Epithelial cell of prostate (primary cell): ENCODE data around the gene CR1.
"Not testable (repeated sequence)": the region's sequence is repeated elsewhere in the genome, so short reads cannot be mapped to it uniquely, and the experiment has no call there.

Experiments
- DNase-seq: peaks from one replicate; pipeline ENCODE4 v3.0.0-alpha.2; 2011; ENCODE audit warnings: low read depth, low spot score
- H3K27ac ChIP-seq: fragments of 450-650 bp; 2 replicates; pipeline ENCODE4 v1.5.1; 2017; ENCODE audit warnings: mild to moderate bottlenecking

CR1 gene

DNA sequence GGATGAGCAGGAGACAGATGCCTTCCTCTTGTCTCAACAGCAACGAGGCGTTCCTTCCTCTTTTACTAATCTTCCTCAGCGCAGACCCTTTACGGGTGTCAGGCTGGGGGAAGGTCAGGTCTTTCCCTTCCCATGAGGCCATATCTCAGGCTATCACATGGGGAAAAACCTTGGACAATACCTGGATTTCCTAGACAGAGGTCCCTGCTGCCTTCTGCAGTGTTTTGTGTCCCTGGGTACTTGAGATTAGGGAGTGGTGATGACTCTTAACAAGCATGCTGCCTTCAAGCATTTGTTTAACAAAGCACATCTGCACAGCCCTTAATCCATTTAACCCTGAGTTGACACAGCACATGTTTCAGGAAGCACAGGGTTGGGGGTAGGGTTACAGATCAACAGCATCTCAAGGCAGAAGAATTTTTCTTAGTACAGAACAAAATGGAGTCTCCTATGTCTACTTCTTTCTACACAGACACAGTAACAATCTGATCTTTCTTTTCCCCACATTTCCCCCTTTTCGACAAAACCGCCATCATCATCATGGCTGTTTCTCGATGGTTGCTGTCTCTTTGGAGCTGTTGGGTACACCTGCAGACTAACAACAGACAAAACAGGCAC is 139.7 kb downstream of the CR1 start:
- not testable (repeated sequence) for DNase-seq, H3K27ac ChIP-seq

DNA sequence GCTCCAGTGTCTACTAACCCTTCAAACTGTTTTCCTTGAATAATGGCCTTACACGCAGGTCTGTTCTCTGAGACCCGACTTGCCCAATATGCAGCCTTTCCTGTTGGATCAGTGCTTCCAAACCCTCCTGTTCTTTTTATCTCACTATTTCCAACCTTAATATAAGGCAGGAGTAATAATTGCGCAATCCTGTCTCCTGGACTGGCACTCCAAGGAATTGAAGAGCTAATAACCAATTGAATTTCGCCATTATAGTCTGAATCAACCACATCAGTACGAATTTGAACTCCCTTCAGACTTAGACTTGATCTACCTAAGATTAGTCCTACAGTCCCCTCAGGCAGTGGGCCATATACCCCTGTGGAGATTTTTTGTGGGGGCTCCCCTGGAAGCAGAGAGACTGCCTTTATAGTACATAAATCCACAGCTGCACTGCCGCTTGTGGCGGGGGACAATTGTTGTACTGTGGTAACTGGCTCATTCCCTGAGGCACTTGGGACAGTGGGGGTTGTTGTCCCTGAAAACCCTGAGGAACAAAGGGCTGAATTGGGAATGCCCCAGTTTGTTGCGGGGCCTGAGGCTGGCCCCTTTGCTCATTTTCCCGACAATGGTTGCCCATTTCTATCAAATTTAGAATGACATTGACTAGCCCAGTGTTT is 142.7 kb downstream of the CR1 start:
- DNase-seq, H3K27ac ChIP-seq: not testable (repeated sequence)

DNA sequence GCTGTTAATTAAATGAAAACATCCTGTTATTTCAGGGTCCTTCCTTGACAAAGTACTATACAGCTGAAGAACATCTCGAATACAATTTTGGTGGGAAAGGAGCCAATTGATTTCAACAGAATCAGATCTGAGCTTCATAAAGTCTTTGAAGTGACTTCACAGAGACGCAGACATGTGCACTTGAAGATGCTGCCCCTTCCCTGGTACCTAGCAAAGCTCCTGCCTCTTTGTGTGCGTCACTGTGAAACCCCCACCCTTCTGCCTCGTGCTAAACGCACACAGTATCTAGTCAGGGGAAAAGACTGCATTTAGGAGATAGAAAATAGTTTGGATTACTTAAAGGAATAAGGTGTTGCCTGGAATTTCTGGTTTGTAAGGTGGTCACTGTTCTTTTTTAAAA is 143.4 kb downstream of the CR1 start:
- H3K27ac ChIP-seq, DNase-seq: not testable (repeated sequence)

DNA sequence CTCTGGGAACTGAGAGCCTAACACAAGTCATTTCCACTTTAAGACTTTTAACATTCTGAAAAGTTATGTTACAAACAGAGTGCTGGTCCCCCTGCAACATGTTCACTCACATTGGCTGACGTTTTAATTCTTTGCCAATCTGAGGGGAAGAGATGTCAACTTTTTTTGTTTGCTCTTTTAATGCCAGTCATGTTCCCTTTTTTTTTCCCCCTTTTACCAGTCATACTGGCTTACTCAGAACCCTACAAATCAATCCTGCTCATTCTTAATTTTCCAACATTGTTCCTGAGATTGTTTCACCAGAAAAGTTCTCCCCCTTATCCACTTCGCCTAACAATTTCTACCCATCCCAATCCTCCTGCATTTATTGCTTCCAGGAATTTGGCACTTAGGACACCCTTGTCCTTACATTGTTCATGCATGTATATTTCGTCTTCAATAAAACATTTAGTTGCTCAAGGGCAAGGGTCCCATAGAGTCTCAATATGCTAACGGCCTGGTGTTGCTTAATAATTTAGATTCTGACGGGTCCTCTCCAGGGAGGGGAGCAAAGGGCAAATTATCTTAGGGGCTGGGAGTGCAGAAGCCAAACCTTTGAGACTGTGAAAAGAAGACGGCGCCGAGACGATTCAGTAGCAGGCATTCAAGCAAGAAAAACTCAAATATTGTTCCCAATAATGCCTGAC is 148.4 kb downstream of the CR1 start:
- no peak overlapping the region for H3K27ac ChIP-seq
- no peak for DNase-seq

DNA sequence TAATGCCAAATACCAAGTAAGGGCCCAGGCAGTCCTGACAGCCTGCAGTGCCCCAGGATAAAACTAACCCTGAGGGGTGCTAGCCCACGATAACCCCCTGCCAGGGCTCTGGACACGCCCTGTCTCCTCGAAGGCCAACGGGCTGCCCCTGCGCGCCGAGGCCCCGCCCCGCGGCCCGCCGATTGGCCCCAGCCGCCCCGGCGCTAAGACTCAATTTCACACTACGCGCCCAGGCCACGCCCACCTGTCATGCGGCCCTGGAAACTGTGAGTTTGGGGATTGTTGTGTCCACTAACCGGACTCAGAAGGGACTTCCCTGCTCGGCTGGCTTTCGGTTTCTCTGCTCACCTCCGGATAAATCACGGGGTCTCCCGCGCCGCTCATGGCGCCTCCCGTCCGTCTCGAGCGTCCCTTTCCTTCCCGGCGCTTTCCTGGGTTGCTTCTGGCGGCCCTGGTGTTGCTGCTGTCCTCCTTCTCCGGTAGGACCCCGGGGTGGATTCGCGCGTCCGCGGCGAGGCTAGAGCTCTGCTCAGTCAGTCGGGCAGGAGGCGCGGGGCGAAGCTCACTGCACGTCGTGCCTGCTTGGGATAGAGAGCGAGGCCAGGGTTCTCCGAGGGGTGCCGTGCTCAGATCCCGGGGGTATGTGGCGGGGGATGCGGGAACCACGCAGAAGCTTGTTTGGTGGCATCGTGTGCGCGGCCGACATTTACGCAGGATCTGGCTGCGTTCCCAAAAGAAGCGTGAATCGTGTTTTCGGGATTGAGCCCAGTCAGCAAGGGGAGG is 149.1 kb downstream of the CR1 start, which contains the start of gene CR1L:
Gene CR1L, plus strand, starts transcription at position 282 of the 783 bp plus-strand sequence. Its CDS starts 101 bp downstream, at position 383.
- H3K27ac ChIP-seq: no peak within 1 kb of the TSS
- DNase-seq: no peak

DNA sequence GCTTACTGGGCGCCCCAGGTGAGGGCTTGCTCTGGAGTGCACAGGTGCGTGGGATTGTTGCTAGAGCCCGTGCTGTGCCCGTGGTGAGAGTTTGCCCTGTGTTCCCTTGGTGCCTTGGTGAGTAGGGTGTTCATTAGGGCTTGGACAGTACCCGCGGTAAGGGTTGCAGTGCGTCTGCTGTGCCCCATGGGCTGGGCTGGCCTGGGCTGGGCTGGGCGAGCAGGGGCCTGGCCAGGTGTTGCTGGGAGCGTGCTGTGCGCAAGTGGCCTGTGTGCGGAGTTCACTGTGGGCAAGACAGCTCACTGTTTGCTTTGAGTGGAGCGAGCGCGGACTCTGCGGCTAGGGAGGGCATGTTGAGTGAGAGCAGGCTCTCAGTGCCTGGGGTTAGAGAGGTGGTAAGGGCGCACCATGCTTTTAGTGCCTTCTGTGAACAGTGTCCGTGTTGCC is 149.7 kb downstream of the CR1 start:
- no peak for DNase-seq
- H3K27ac ChIP-seq: no peak overlapping the region

DNA sequence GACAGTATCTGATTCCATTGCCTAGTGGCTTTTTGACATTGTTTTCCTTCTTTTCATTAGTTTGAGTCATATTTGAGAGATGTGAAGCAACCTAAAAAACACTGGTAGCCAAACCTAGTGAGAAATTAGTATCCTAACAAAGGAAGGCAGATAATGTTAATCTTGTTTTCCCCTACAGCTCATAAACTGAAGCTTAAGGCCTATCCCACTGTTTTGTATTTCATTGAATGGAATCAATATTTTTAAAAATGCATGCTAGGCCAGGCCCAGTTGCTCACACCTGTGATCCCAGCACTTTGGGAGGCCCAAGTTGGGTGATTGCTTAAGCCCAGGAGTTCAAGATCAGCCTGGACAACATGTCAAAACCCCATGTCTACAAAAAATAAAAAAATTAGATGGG is 150.2 kb downstream of the CR1 start:
- no peak overlapping the region for H3K27ac ChIP-seq
- no peak for DNase-seq

DNA sequence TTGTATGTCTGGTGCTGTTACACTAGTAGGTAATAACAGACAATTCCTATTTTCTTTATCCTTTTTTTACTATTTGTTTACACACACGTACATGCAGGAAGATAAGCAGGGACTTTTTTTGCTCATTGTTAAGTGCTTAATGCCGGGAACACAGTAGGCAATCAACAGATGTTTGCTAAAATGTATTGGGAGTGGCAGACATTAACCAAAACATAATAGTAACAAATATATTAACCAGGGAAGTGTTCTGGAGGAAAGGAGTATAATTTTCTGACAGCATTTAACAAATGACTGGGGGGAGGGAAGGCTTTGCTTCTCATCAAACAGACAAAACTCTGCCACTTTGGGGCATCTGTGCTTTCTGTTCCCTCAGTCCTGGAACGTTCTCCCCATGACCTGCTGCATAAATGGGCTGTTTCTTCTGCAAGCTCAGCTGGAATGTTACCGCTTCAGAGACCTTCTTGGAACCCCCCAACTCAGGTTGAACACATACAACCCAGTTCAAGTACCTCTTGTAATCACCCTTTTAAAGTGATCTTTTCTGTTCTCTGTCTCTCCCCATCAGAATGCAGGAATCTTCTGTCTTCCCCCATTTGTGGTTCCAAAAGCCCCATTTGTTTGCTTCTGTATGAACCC is 151.1 kb downstream of the CR1 start:
- DNase-seq: no peak
- no peak overlapping the region for H3K27ac ChIP-seq

DNA sequence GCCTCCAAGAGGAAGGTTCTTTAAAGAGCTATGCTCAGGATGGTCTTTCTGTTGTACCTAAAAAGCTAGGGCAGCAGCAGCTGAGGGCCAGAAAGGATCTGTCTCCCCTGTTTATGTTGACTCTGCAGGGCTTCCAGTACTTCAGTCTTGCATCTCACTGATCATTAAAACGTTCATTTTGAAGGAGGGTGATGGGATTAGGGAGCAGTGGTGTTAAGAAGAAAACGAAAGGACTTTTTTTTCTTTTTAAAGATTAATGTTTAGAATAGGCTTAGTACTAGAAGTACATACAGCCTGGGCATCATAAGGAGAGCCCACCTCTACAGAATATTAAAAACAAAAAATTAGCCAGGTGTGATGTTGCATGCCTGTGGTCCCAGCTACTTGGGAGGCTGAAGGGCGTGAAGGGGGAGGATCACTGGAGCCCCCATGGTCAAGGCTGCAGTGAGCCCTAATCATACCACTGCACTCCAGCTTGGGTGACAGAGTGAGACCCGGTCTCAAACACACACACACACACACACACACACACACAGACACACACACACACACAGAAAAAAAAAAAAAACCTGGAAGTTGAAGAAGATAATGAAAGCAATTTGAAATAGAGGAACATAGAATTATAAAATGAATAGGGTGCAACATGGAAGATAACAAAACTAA is 151.8 kb downstream of the CR1 start:
- DNase-seq: no peak
- no peak overlapping the region for H3K27ac ChIP-seq

DNA sequence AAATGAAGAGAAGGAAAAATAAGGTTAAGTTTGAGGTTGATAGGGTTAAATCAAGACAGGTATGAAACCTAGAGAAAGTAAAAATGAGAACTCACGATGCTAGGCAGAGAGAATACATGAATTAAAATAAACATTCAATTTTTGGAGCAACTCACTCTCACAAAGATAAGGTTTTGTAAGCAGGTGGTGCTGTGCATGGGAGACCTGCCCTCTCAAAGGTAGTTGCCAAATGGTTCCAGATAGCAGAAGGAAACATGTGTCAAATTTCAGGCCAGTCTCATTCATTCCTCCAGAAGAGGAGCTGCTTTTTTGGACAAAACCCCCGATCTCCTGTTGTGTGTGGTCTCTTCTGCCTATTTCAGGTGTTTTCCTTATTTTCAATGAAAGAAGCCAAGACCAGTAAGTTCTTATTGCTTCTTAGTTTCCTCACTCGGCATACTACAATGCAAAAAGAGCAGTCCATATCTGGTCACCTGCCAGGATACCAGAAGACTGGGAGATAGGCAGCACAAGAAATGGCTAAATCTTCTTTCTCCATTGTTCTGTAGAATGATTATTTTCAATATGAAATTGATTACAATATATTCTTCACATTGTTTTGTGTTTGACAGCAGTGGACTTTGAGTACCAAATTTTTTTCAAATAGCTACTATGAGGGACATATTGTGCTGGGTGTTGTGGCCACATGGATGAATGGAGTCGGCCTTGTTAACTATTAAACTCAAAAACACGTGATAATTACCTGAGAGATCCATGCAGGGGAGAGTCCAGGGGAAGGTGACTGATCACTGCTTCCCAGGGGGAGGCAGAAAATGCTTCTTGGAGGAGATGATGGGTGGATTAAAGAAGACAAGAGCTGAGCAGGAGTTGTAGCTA is 152.6 kb downstream of the CR1 start:
- no peak for DNase-seq
- no peak overlapping the region for H3K27ac ChIP-seq

DNA sequence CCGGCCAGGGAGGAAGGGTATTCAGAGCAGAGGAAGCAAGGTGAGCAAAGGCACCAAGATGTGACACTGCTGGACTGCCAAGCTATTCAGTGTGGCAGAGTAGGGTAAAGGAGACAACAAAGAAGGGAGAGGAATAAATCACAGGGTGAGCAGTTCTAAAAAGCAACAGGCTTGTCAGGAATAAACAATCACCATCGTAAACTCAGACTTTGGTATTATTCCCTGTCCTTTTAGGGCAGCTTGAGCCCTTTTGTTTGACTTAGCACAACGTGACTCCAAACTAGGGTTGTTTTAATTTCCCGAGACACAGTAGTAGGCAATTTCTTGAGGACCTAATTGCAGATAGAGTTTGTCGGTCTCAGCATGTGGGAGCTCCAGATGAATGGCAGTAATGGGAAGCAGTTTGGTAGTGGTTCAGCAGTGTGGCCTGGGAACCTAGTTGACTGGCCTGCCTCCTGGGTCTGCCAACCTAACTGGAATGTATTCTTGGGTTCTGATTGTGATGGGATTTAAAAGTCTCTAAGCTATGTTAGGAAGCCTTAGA is 153.3 kb downstream of the CR1 start:
- no peak overlapping the region for H3K27ac ChIP-seq

DNA sequence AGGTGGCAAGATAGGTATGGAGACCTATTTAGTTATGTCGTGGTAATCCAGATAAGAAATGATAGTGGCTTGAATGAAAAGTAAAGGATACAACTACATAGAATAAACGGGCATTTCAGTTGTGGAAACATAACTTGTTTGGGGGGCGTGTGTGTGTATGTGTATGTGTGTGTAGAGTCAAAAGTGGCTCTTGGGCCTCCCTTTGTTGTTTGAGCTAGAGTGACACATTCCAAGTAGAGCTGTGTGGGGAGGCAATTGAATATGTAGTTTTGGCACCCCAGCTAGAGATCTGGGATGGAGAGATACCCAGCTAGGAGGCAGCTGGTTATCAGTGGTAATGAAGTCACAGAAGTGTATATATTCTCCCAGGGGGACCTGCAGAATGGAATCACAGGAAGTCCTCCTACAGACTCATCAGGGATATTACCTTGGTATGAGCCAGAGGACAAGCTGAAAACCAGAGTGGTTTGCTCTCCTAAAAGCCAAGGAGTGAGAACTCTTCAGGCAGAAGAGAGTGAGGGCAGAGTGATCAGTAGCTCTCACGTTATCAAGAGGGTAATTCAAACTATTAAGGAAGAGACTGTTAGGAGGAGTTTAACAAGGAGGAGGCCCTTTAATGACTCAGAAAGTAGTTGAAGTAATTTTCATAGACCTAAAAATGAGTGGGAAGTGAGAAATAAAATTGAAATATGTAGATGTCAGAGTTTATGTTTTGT is 154.1 kb downstream of the CR1 start:
- DNase-seq: no peak
- H3K27ac ChIP-seq: no peak overlapping the region

More for the DNA sequence above, 153.3 kb downstream of the CR1 start:
- no peak for DNase-seq

DNA sequence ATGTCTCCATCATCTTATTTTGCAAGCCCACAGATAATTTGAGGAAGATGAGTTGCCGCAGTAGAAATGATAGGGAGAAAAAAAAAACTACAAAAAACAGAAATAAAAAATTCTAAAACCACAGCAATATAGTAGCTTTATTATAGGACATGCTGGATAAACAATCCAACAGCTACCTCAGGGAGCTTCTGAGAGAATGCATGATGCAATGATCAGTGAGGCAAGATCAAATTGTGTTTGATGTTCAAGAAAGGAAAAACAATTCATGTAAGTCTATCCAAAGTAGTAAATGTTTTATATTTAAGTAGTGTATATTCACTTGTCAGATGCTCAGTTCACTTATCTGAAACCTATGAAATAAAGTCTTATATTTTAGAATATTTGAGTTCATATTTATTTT is 155.6 kb downstream of the CR1 start:
- no peak for DNase-seq
- no peak overlapping the region for H3K27ac ChIP-seq

DNA sequence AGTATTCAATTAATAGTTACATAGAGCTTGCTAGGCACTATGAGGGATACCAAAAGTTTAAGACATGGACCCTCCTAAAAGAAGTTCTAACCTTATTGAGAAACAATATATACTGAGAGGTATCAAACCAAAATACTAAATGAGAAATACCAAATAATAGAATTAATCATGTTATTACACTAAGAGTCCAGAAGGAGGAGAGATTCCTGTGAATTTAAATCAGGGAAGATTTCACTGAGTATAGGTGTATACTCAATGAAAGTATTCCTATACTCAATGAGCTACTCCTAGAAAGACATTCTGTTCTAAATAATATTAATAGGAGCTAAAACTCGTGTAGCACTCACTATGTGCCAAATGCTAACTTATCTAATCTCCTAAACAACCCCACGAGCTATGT is 158.4 kb downstream of the CR1 start:
- no peak overlapping the region for H3K27ac ChIP-seq
- no peak for DNase-seq

DNA sequence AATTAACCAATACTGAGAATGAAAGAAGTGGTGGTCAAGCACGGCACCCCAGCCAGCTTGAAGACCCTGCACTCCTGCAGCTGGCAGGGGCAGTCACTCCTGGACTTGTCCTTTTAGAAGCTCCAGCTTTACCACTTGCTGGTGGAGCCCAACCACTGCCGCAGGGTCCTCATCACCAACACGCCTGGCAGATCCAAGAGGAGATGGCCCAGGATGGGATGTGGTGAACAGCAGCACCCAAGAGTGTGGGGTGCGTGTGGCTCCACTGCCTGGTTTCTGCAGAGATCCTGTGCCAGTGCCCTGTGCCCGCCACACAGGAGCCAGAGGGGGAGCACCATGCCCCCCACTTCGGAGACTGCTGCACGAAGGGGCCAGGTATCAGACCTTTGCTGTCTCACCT is 162.5 kb downstream of the CR1 start:
- H3K27ac ChIP-seq: no peak overlapping the region
- DNase-seq: no peak

DNA sequence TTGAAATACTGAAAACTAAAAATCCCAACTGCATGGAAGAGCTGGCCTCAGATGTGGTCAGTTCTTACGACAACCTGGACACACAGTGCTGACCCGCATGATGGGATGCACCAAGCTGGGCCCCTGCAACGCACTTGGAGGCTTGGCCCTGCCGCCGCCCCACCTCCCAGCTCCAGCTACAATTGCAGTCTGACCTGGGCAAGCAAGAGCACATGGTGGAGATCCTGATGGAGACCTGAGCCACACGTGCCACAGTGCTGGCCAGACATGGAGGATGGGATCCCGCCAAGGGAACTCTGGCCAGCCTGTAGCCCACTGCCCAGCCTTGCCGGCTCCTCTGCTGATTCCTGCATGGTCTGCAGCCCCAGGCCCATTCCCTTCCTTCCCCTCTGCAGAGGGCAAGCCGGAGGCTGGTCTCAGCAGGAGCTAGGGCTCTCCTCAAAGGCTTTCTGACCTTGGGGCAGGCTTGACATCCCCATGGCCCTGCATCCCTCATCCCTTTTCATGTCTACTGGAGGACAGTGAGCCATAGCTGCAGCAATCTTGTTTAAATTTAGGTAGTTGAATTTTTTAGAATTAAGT is 163.0 kb downstream of the CR1 start:
- H3K27ac ChIP-seq: no peak overlapping the region
- no peak for DNase-seq

DNA sequence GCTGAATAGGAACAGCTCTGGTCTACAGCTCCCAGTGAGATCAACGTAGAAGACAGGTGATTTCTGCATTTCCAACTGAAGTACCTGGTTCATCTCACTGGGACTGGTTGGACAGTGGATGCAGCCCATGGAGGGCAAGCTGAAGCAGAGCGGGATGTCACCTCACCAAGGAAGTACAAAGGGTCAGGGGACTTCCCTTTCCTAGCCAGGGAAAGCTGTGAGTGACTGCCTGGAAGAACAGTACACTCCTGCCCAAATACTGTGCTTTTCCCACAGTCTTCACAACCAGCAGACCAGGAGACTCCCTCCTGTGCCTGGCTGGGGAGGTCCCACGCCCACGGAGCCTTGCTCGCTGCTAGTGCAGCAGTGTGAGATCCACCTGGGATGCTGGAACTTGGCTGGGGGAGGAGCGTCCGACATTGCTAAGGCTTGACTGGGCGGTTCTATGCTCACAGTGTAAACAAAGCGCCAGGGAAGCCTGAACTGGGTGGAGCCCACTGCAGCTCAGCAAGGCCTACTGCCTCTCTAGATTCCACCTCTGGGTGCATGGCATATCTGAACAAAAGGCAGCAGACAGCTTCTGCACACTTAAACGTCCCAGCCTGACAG is 163.7 kb downstream of the CR1 start:
- no peak for DNase-seq

More for the DNA sequence above, 163.7 kb downstream of the CR1 start:
- H3K27ac ChIP-seq: no peak overlapping the region
